OCI-LY1 (cell line): ENCODE data around the gene HOXB4.

Experiments
- CTCF ChIP-seq: fragments of 200-600 bp; sonication (generic), shearing (Covaris generic); IDR thresholded peaks from 2 replicates; pipeline ENCODE4 v1.5.1; 2017; ENCODE audit warnings: mild to moderate bottlenecking, antibody characterized with exemption, low read length, moderate library complexity, mixed read lengths
- EZH2 ChIP-seq: fragments of 200-600 bp; sonication (generic), shearing (Covaris generic); IDR thresholded peaks from 2 replicates; pipeline ENCODE4 v1.8.0; 2017; ENCODE audit warnings: borderline replicate concordance, mixed run types, mild to moderate bottlenecking, antibody characterized with exemption, low read length, moderate library complexity, mixed read lengths

DNA sequence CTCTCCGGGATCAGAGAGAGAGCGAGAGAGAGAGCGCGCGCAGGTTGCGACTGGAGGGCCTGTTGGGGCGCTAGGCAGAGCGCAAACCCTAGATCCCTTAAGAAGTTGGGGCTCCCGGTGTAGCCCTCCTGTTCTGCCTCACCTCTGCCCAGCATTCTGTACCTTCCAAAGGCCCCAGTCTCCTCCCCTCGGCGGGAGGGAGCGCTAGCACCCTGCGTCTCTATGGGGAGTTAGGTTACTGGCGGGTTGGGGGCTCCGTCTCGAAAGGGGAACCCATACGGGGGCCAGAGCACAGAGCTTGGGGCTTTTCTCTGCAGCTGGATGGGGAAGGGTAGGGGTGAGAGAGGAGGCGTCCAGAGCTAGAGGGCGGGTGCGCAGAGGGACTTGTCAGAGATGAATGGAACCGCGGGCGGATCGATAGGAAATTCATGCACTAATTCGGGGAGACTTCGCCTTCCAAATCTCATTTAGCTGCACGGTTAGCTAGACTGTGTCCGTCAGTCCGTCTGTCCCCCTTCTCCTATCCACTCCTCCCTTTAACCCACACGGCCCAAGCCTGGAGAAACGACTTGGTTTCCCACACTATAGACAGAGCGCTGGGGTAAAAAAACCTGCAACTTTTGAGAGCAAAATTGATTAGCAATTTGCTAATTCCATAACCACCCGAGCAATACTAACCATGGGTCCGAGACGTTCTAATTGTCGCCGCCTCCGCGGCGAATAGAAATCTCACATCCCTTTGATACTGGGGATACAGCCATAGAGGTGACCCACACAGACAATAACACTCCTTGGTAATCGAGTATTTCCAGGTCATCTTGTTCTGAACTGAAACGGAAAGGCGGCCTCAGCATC lies 693 bp upstream of the HOXB4 start:
- TF ChIP-seq CTCF (no peak), EZH2 (no peak)
